HepG2 (cell line): ENCODE data around the gene TGM4. TPM values are rescaled to one million over a fixed set of nuclear protein-coding genes. Genes with fewer than 3 reads are reported as not detected.

Experiments
- ATAC-seq: fragments of 200-7000 bp; cut with Tn5 transposase; 3 replicates; pipeline ENCODE4 v1.9.1; 2020; ENCODE audit warnings: mild to moderate bottlenecking, moderate library complexity
- BruUV-seq: library from RNA; stranded (reverse); fragments of 400-500 nt; replicated peaks from 2 replicates; lab custom pipeline; 2021; lab: Mats Ljungman, UMichigan
- CTCF ChIA-PET: fragments of 300-600 bp; formaldehyde crosslinking; extraction: SDS; loops from one replicate; lab custom pipeline; 2021; ENCODE audit warnings: low total read pairs, inconsistent platforms, low intra/inter-chr PET ratio; lab: Yijun Ruan, JAX
- POLR2A ChIA-PET: fragments of 350-600 bp; sonication (Branson Sonifier 250); formaldehyde crosslinking; loops from one replicate; lab custom pipeline; 2020; ENCODE audit warnings: antibody characterized with exemption, inconsistent platforms; lab: Yijun Ruan, JAX
- DNase-seq: peaks from one replicate; pipeline ENCODE4 v3.0.0-alpha.2; 2015; ENCODE audit warnings: low spot score
- FAIRE-seq: peaks from 3 replicates; lab custom pipeline; 2011; peaks lifted over from hg19 to GRCh38; lab: Jason Lieb, UNC
- H2AFZ ChIP-seq: one replicate; pipeline ENCODE4 v1.6.1; 2011; ENCODE audit warnings: low read length, inconsistent platforms
- H3K27ac ChIP-seq: fragments of 300-600 bp; 3 replicates; pipeline ENCODE4 v1.8.0; 2011; ENCODE audit warnings: mixed run types, mild to moderate bottlenecking, mixed read lengths, low read length, inconsistent platforms; ENCODE audit not compliant: insufficient read depth; ENCODE audit errors: extremely low read length
- H3K27me3 ChIP-seq, 2 experiments: fragments of 200-600 bp in 1 of 2; 2 replicates in 1 of 2; 3 replicates in 1 of 2; pipeline versions ENCODE4 v1.6.0 to v1.8.0; 2011; ENCODE audit warnings: low read length in 2 of 2, mild to moderate bottlenecking in 2 of 2, moderate library complexity in 2 of 2, inconsistent platforms in 1 of 2; ENCODE audit not compliant: insufficient read depth in 2 of 2, control insufficient read depth in 1 of 2
- H3K36me3 ChIP-seq, 2 experiments: fragments of 200-600 bp in 1 of 2; replicated peaks in 1 of 2; 2 replicates in 1 of 2; 3 replicates in 1 of 2; pipeline versions ENCODE4 v1.5.1 to v1.8.0; 2011; ENCODE audit warnings: low read length in 2 of 2, inconsistent platforms in 1 of 2; ENCODE audit not compliant: insufficient read depth in 2 of 2, control insufficient read depth in 1 of 2
- H3K4me1 ChIP-seq: 2 replicates; pipeline ENCODE4 v1.5.1; 2012; ENCODE audit warnings: low read length, inconsistent platforms; ENCODE audit not compliant: insufficient read depth
- H3K4me2 ChIP-seq: 2 replicates; pipeline ENCODE4 v1.6.0; 2011; ENCODE audit warnings: low read depth, low read length, inconsistent platforms
- H3K4me3 ChIP-seq, 3 experiments: fragments of 200-600 bp in 1 of 3; sonication (generic), shearing (Covaris generic) in 1 of 3; replicated peaks in 1 of 3; 2 replicates each; pipeline ENCODE4 v1.5.1; 2011 to 2016; ENCODE audit warnings: low read length in 3 of 3, inconsistent platforms in 2 of 3, low read depth in 2 of 3, mild to moderate bottlenecking in 2 of 3, control low read depth in 1 of 3, mixed read lengths in 1 of 3; ENCODE audit not compliant: insufficient read depth in 1 of 3
- H3K79me2 ChIP-seq: one replicate; pipeline ENCODE4 v1.6.1; 2011; ENCODE audit warnings: low read length, inconsistent platforms; ENCODE audit not compliant: insufficient read depth
- H3K9ac ChIP-seq: 2 replicates; pipeline ENCODE4 v1.6.0; 2011; ENCODE audit warnings: mild to moderate bottlenecking, low read depth, low read length, inconsistent platforms; ENCODE audit not compliant: insufficient read depth
- H3K9me3 ChIP-seq: 2 replicates; pipeline ENCODE4 v1.5.1; 2012; ENCODE audit warnings: mild to moderate bottlenecking, low read length
- H4K20me1 ChIP-seq: 2 replicates; pipeline ENCODE4 v1.6.0; 2011; ENCODE audit warnings: inconsistent platforms, mild to moderate bottlenecking, low read length, moderate library complexity; ENCODE audit not compliant: insufficient read depth
- ARHGAP35 ChIP-seq: sonication (generic); formaldehyde crosslinking; IDR thresholded peaks from 2 replicates; pipeline ENCODE4 v1.9.0; 2022; ENCODE audit warnings: mild to moderate bottlenecking, inconsistent platforms, moderate library complexity, missing genetic modification reagents, borderline replicate concordance
- DRAP1 ChIP-seq: IDR thresholded peaks from 2 replicates; pipeline ENCODE4 v1.6.1; 2016; ENCODE audit warnings: missing genetic modification reagents, missing compliant biosample characterization
- ERF ChIP-seq: IDR thresholded peaks from 2 replicates; pipeline ENCODE4 v1.6.1; 2018; ENCODE audit warnings: missing biosample characterization, missing genetic modification reagents
- ETV5 ChIP-seq: IDR thresholded peaks from 2 replicates; pipeline ENCODE4 v1.6.1; 2018; ENCODE audit warnings: missing biosample characterization, missing genetic modification reagents, inconsistent platforms, borderline replicate concordance
- GATA4 ChIP-seq: sonication (generic); IDR thresholded peaks from 2 replicates; pipeline ENCODE4 v1.6.1; 2016; ENCODE audit warnings: antibody characterized with exemption, low read depth, borderline replicate concordance
- GATAD2A ChIP-seq: IDR thresholded peaks from 2 replicates; pipeline ENCODE4 v1.6.1; 2016
- HOXA7 ChIP-seq: sonication (generic); formaldehyde crosslinking; IDR thresholded peaks from 2 replicates; pipeline ENCODE4 v1.8.1; 2022; ENCODE audit warnings: mild to moderate bottlenecking, missing genetic modification reagents, moderate library complexity
- KDM2A ChIP-seq: sonication (generic); formaldehyde crosslinking; IDR thresholded peaks from 2 replicates; pipeline ENCODE4 v1.4.0; 2020; ENCODE audit warnings: low read depth, missing genetic modification reagents, borderline replicate concordance
- ZEB1 ChIP-seq: IDR thresholded peaks from 2 replicates; pipeline ENCODE4 v1.6.1; 2012; ENCODE audit warnings: mild to moderate bottlenecking, low read depth, inconsistent platforms; ENCODE audit not compliant: insufficient replicate concordance
- ZNF225 ChIP-seq: sonication (generic); formaldehyde crosslinking; IDR thresholded peaks from 2 replicates; pipeline ENCODE4 v1.4.0; 2020; ENCODE audit warnings: mild to moderate bottlenecking, missing genetic modification reagents
- ZNF296 ChIP-seq: sonication (generic); formaldehyde crosslinking; conservative IDR thresholded peaks from 2 replicates; pipeline ENCODE4 v1.5.0; 2020; ENCODE audit warnings: mild to moderate bottlenecking, missing genetic modification reagents
- ZNF33A ChIP-seq: sonication (generic); formaldehyde crosslinking; IDR thresholded peaks from 2 replicates; pipeline ENCODE4 v1.5.1; 2020; ENCODE audit warnings: missing genetic modification reagents, mild to moderate bottlenecking, moderate library complexity, borderline replicate concordance
- ZSCAN30 ChIP-seq: sonication (generic); formaldehyde crosslinking; IDR thresholded peaks from 2 replicates; pipeline ENCODE4 v1.5.0; 2020; ENCODE audit warnings: mild to moderate bottlenecking, missing genetic modification reagents
- WGBS: methylation state at CpG from one replicate; pipeline ENCODE4 v1.1.6; 2017; ENCODE audit warnings: low lambda C conversion rate; 5-methylcytosine and 5-hydroxymethylcytosine counted together
- in situ Hi-C: cut with HindIII; loops from 2 replicates; pipeline ENCODE4 v1.10.0; 2017; ENCODE audit warnings: low pct_unique_long_range_greater_than_20kb; ENCODE audit not compliant: extremely low pct_ligation_motif_present
- intact Hi-C: fragments of 100-400 bp; cut with micrococcal nuclease; formaldehyde crosslinking; loops from one replicate; pipeline ENCODE4 v1.10.0; 2022; ENCODE audit not compliant: unreplicated experiment
- polyA plus RNA-seq, 8 experiments: library from polyadenylated mRNA; depleted of rRNA in 3 of 8; stranded (reverse) in 7 of 8; unstranded in 1 of 8; fragments of >200 nt; fragmentation: Illumina TruSeq in 4 of 8; extraction: Trizol in 4 of 8; gene quantifications; 2 replicates each; pipeline versions ENCODE4 v1.2.1 to v1.2.3, GENCODE V29; 2011 to 2016; ENCODE audit warnings: low read depth in 4 of 8, missing spikeins in 1 of 8, mixed read lengths in 1 of 8; ENCODE audit not compliant: insufficient read depth in 1 of 8
- total RNA-seq, 5 experiments: library from RNA; depleted of rRNA; stranded (reverse); fragments of >200 nt; fragmentation: Illumina TruSeq; extraction: Trizol; gene quantifications; 2 replicates each; pipeline ENCODE4 v1.2.3, GENCODE V29; 2016; ENCODE audit warnings: low read depth in 1 of 5
- TF ChIP-seq, protein P1 (sequence below): sonication (generic); formaldehyde crosslinking; IDR thresholded peaks from 2 replicates; pipeline ENCODE4 v1.5.0; 2020; ENCODE audit warnings: missing genetic modification reagents
- TF ChIP-seq, protein P2 (sequence below), 2 experiments: sonication (generic) in 1 of 2; formaldehyde crosslinking in 1 of 2; IDR thresholded peaks; 2 replicates each; pipeline versions ENCODE4 v1.4.0 to v1.6.1; 2018 to 2020; ENCODE audit warnings: missing genetic modification reagents in 2 of 2, borderline replicate concordance in 1 of 2, low read depth in 1 of 2, mild to moderate bottlenecking in 1 of 2, missing biosample characterization in 1 of 2
- TF ChIP-seq, protein P3 (sequence below): sonication (generic); formaldehyde crosslinking; IDR thresholded peaks from 2 replicates; pipeline ENCODE4 v1.5.0; 2020; ENCODE audit warnings: mild to moderate bottlenecking, missing genetic modification reagents
- TF ChIP-seq, protein P4 (sequence below): IDR thresholded peaks from 2 replicates; pipeline ENCODE4 v1.6.1; 2016; ENCODE audit warnings: mild to moderate bottlenecking

Gene TGM4
- total and polyA plus RNA-seq, 2 of the 13 experiments (the other 11 are each of a cell fraction or from before 2014, with no cell fraction given): 0.07 to 0.15 TPM

DNA sequence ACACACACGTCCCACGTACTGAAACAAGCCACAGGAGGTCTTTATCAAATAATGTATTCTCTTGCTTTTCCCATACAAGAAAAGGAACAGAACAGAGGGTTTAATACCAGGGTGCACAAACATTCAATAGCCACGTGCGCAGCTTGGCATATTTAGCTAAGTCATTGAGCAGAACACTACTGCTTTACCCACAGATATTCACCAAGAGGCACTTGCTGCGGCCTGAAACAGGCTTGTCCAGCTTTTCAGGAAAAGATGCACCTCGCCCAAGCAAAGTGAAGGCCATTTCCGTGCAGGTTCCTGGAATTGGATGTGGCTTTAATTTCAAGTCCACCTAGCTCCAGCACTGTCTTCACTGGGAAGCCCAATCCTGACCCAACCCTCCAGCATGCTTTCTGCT, 84.0 kb downstream of the TGM4 start:
- no peaks in the 10 kb centered on the region for H3K27me3 ChIP-seq
- no peaks in the 10 kb centered on the region for H4K20me1 ChIP-seq
- H3K4me1 ChIP-seq: peaks cover 19% of the 10 kb centered on the region
- 97% methylated on average over 5 of the region's 7 CpGs for WGBS
- H3K4me2 ChIP-seq: no peak overlapping the region
- CTCF ChIA-PET: no interaction called here
- H3K79me2 ChIP-seq: peaks cover 18% of the 10 kb centered on the region
- no peak overlapping the region for H3K27ac ChIP-seq
- POLR2A ChIA-PET: no interaction called here
- no peak for DNase-seq
- peaks cover 14 to 26% of the 10 kb centered on the region in 2 experiments; a peak in 4 of 5 replicates for H3K36me3 ChIP-seq
- H3K4me3 ChIP-seq: no peak overlapping the region
- FAIRE-seq: no peak
- BruUV-seq: no TSS peak
- in situ Hi-C loops: no loop called here
- intact Hi-C loops: no loop called here
- no peak overlapping the region for H3K9ac ChIP-seq
- no peaks in the 10 kb centered on the region for H3K9me3 ChIP-seq
- no peak overlapping the region for H2AFZ ChIP-seq
- no peak for ATAC-seq
- TF ChIP-seq, protein P1, sequence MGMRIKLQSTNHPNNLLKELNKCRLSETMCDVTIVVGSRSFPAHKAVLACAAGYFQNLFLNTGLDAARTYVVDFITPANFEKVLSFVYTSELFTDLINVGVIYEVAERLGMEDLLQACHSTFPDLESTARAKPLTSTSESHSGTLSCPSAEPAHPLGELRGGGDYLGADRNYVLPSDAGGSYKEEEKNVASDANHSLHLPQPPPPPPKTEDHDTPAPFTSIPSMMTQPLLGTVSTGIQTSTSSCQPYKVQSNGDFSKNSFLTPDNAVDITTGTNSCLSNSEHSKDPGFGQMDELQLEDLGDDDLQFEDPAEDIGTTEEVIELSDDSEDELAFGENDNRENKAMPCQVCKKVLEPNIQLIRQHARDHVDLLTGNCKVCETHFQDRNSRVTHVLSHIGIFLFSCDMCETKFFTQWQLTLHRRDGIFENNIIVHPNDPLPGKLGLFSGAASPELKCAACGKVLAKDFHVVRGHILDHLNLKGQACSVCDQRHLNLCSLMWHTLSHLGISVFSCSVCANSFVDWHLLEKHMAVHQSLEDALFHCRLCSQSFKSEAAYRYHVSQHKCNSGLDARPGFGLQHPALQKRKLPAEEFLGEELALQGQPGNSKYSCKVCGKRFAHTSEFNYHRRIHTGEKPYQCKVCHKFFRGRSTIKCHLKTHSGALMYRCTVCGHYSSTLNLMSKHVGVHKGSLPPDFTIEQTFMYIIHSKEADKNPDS (CRISPR knock-in tag): no peak
- TF ChIP-seq DRAP1 (CRISPR knock-in tag) (no peak), ARHGAP35 (CRISPR knock-in tag) (no peak), ZNF33A (no peak), ETV5 (CRISPR knock-in tag) (no peak), KDM2A (CRISPR knock-in tag) (no peak), ERF (no peak), GATAD2A (no peak), ZNF296 (CRISPR knock-in tag) (no peak), HOXA7 (CRISPR knock-in tag) (no peak), ZNF225 (CRISPR knock-in tag) (no peak), GATA4 (no peak), ZSCAN30 (CRISPR knock-in tag) (no peak), ZEB1 (no peak)
- TF ChIP-seq, protein P2, sequence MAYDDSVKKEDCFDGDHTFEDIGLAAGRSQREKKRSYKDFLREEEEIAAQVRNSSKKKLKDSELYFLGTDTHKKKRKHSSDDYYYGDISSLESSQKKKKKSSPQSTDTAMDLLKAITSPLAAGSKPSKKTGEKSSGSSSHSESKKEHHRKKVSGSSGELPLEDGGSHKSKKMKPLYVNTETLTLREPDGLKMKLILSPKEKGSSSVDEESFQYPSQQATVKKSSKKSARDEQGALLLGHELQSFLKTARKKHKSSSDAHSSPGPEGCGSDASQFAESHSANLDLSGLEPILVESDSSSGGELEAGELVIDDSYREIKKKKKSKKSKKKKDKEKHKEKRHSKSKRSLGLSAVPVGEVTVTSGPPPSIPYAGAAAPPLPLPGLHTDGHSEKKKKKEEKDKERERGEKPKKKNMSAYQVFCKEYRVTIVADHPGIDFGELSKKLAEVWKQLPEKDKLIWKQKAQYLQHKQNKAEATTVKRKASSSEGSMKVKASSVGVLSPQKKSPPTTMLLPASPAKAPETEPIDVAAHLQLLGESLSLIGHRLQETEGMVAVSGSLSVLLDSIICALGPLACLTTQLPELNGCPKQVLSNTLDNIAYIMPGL (CRISPR knock-in tag; IDR thresholded peaks at IDR 0.05; ENCODE audit: borderline replicate concordance in 1 of 2, low read depth in 1 of 2): no peak
- TF ChIP-seq, protein P3, sequence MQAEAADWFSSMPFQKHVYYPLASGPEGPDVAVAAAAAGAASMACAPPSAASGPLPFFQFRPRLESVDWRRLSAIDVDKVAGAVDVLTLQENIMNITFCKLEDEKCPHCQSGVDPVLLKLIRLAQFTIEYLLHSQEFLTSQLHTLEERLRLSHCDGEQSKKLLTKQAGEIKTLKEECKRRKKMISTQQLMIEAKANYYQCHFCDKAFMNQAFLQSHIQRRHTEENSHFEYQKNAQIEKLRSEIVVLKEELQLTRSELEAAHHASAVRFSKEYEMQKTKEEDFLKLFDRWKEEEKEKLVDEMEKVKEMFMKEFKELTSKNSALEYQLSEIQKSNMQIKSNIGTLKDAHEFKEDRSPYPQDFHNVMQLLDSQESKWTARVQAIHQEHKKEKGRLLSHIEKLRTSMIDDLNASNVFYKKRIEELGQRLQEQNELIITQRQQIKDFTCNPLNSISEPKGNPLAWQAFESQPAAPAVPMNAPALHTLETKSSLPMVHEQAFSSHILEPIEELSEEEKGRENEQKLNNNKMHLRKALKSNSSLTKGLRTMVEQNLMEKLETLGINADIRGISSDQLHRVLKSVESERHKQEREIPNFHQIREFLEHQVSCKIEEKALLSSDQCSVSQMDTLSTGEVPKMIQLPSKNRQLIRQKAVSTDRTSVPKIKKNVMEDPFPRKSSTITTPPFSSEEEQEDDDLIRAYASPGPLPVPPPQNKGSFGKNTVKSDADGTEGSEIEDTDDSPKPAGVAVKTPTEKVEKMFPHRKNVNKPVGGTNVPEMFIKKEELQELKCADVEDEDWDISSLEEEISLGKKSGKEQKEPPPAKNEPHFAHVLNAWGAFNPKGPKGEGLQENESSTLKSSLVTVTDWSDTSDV (CRISPR knock-in tag): no peak
- TF ChIP-seq, protein P4, sequence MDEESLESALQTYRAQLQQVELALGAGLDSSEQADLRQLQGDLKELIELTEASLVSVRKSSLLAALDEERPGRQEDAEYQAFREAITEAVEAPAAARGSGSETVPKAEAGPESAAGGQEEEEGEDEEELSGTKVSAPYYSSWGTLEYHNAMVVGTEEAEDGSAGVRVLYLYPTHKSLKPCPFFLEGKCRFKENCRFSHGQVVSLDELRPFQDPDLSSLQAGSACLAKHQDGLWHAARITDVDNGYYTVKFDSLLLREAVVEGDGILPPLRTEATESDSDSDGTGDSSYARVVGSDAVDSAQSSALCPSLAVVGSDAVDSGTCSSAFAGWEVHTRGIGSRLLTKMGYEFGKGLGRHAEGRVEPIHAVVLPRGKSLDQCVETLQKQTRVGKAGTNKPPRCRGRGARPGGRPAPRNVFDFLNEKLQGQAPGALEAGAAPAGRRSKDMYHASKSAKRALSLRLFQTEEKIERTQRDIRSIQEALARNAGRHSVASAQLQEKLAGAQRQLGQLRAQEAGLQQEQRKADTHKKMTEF (CRISPR knock-in tag): no peak
